Measurements from ENCODE around the gene GPRC5B. TPM values are rescaled to one million over a fixed set of nuclear protein-coding genes. Genes with fewer than 3 reads are reported as not detected.

Gene GPRC5B
- total RNA-seq, 6 experiments from 2014 or later = 0.14 to 0.48 (median 0.29) TPM

GRCh38 chr16:19886073-19886941, 1.7 kb upstream of the GPRC5B start:
- peak; percentile 100 for TF ChIP-seq CTCF (IDR thresholded peaks at IDR 0.05)
- Mint-ChIP-seq H3K4me3 (peak overlapping the region; percentile 78), H3K27ac (peak overlapping the region; percentile 74), H3K27me3 (ENCODE audit: insufficient read depth) (peaks cover 24% of the 10 kb centered on the region), H3K36me3 (ENCODE audit: low read depth) (no peaks in the 10 kb centered on the region), H3K9me3 (no peaks in the 10 kb centered on the region; the same call in 1 of the 2 replicates), H3K4me1 (ENCODE audit: low read depth) (peaks cover 17% of the 10 kb centered on the region)
- peak; percentile 66 for DNase-seq

- peaks cover 17% of the 10 kb centered on the region for H3K4me1 Mint-ChIP-seq (ENCODE audit: low read depth)
- TF ChIP-seq CTCF (IDR thresholded peaks at IDR 0.05) = no peak
- DNase-seq = no peak
- H3K27ac Mint-ChIP-seq = no peak overlapping the region
- H3K9me3 Mint-ChIP-seq = no peaks in the 10 kb centered on the region; the same call in 1 of the 2 replicates
- H3K27me3 Mint-ChIP-seq (ENCODE audit: insufficient read depth) = peaks cover 29% of the 10 kb centered on the region
- H3K4me3 Mint-ChIP-seq = peak overlapping the region; percentile 78
- no peaks in the 10 kb centered on the region for H3K36me3 Mint-ChIP-seq (ENCODE audit: low read depth)
Measured at GRCh38 chr16:19885451-19886072, 914 bp upstream of the GPRC5B start.

- Mint-ChIP-seq H3K36me3 (ENCODE audit: low read depth) (no peaks in the 10 kb centered on the region), H3K4me3 (0 out of 2 replicates have a peak overlapping the region, but pooled peaks have one; percentile 22), H3K27ac (no peak overlapping the region), H3K9me3 (no peaks in the 10 kb centered on the region), H3K4me1 (ENCODE audit: low read depth) (peaks cover 17% of the 10 kb centered on the region), H3K27me3 (ENCODE audit: insufficient read depth) (peaks cover 28% of the 10 kb centered on the region)
- DNase-seq = no peak
- no peak for TF ChIP-seq CTCF (IDR thresholded peaks at IDR 0.05)
Measured at GRCh38 chr16:19883966-19884485, 622 bp downstream of the GPRC5B start.

GRCh38 chr16:19883296-19883965, 1.2 kb downstream of the GPRC5B start:
- H3K9me3 Mint-ChIP-seq = no peaks in the 10 kb centered on the region
- no peak overlapping the region for H3K27ac Mint-ChIP-seq
- no peak overlapping the region for H3K4me3 Mint-ChIP-seq
- no peaks in the 10 kb centered on the region for H3K36me3 Mint-ChIP-seq (ENCODE audit: low read depth)
- no peak for TF ChIP-seq CTCF (IDR thresholded peaks at IDR 0.05)
- H3K27me3 Mint-ChIP-seq (ENCODE audit: insufficient read depth) = peaks cover 28% of the 10 kb centered on the region
- DNase-seq = no peak
- peaks cover 17% of the 10 kb centered on the region for H3K4me1 Mint-ChIP-seq (ENCODE audit: low read depth)

- DNase-seq = no peak
- no peaks in the 10 kb centered on the region for H3K36me3 Mint-ChIP-seq (ENCODE audit: low read depth)
- no peak overlapping the region for H3K4me3 Mint-ChIP-seq
- H3K4me1 Mint-ChIP-seq (ENCODE audit: low read depth) = peaks cover 17% of the 10 kb centered on the region
- no peak overlapping the region for H3K27ac Mint-ChIP-seq
- no peak for TF ChIP-seq CTCF (IDR thresholded peaks at IDR 0.05)
- no peaks in the 10 kb centered on the region for H3K9me3 Mint-ChIP-seq
- peaks cover 28% of the 10 kb centered on the region for H3K27me3 Mint-ChIP-seq (ENCODE audit: insufficient read depth)
Measured at GRCh38 chr16:19882646-19883045, 2.0 kb downstream of the GPRC5B start.

Measured in HFFc6 (cell line).